Endothelial cell of umbilical vein (primary cell): ENCODE measurements around the gene SEPTIN11. TPM values are rescaled to one million over a fixed set of nuclear protein-coding genes. Genes with fewer than 3 reads are reported as not detected.

Experiments
- BruUV-seq: library from RNA; stranded (reverse); fragments of 400-500 nt; replicated peaks from 2 replicates; lab custom pipeline; 2021; lab: Mats Ljungman, UMichigan
- CTCF ChIA-PET: fragments of 300-600, 350-600 bp; sonication (Branson Sonifier 250); formaldehyde crosslinking; loops from one replicate; lab custom pipeline; 2021; ENCODE audit warnings: antibody characterized with exemption, inconsistent platforms; lab: Charles Lee
- POLR2A ChIA-PET: fragments of 300-600, 350-600 bp; sonication (Branson Sonifier 250); formaldehyde crosslinking; loops from one replicate; lab custom pipeline; 2021; ENCODE audit warnings: antibody characterized with exemption, inconsistent platforms; lab: Charles Lee
- DNase-seq: peaks from one replicate; pipeline ENCODE4 v3.0.0-alpha.2; 2011; ENCODE audit warnings: low read depth, low spot score
- FAIRE-seq: peaks from 2 replicates; lab custom pipeline; 2011; peaks lifted over from hg19 to GRCh38; lab: Jason Lieb, UNC
- H2AFZ ChIP-seq: 2 replicates; pipeline ENCODE4 v1.6.0; 2012; ENCODE audit warnings: low read depth, low read length, control low read depth, inconsistent platforms
- H3K27ac ChIP-seq: 2 replicates; pipeline ENCODE4 v1.5.1; 2011; ENCODE audit warnings: low read depth, mild to moderate bottlenecking, control low read depth, low read length, moderate library complexity; ENCODE audit not compliant: insufficient read depth
- H3K27me3 ChIP-seq, 2 experiments: 2 replicates each; pipeline versions ENCODE4 v1.6.0 to v1.6.1; 2011; ENCODE audit warnings: low read length in 2 of 2, mixed read lengths in 1 of 2; ENCODE audit not compliant: control insufficient read depth in 2 of 2, insufficient read depth in 2 of 2
- H3K36me3 ChIP-seq, 2 experiments: 2 replicates in 1 of 2; 3 replicates in 1 of 2; pipeline ENCODE4 v1.5.1; 2011; ENCODE audit warnings: low read length in 2 of 2, mild to moderate bottlenecking in 1 of 2, moderate library complexity in 1 of 2; ENCODE audit not compliant: control insufficient read depth in 2 of 2, insufficient read depth in 2 of 2; ENCODE audit errors: extremely low read depth in 1 of 2
- H3K4me1 ChIP-seq: 3 replicates; pipeline ENCODE4 v1.5.1; 2011; ENCODE audit warnings: mild to moderate bottlenecking, low read length; ENCODE audit not compliant: control insufficient read depth, insufficient read depth; ENCODE audit errors: extremely low read depth
- H3K4me2 ChIP-seq: 2 replicates; pipeline ENCODE4 v1.6.1; 2011; ENCODE audit warnings: low read length, control low read depth, mixed read lengths; ENCODE audit not compliant: insufficient read depth
- H3K4me3 ChIP-seq, 3 experiments: fragments of 200-600 bp in 1 of 3; sonication (generic), shearing (Covaris generic) in 1 of 3; replicated peaks in 1 of 3; 2 replicates each; pipeline ENCODE4 v1.5.1; 2011 to 2016; ENCODE audit warnings: control low read depth in 3 of 3, low read length in 3 of 3, mild to moderate bottlenecking in 2 of 3, inconsistent platforms in 1 of 3, low read depth in 1 of 3, moderate library complexity in 1 of 3; ENCODE audit not compliant: insufficient read depth in 1 of 3
- H3K79me2 ChIP-seq: 2 replicates; pipeline ENCODE4 v1.6.0; 2012; ENCODE audit warnings: low read length, inconsistent platforms; ENCODE audit not compliant: control insufficient read depth, insufficient read depth
- H3K9ac ChIP-seq: replicated peaks from 2 replicates; pipeline ENCODE3; 2011; ENCODE audit warnings: low read length, control low read depth; ENCODE audit not compliant: insufficient read depth; ENCODE audit errors: extremely low read depth
- H3K9me1 ChIP-seq: replicated peaks from 3 replicates; pipeline ENCODE4 v1.6.0; 2011; ENCODE audit warnings: mild to moderate bottlenecking, low read length; ENCODE audit not compliant: control insufficient read depth, insufficient read depth; ENCODE audit errors: extremely low read depth
- H3K9me3 ChIP-seq: replicated peaks from 2 replicates; pipeline ENCODE4 v1.5.1; 2012; ENCODE audit warnings: low read length, inconsistent platforms; ENCODE audit not compliant: control insufficient read depth, insufficient read depth
- H4K20me1 ChIP-seq: replicated peaks from 2 replicates; pipeline ENCODE3; 2011; ENCODE audit warnings: mild to moderate bottlenecking, low read length; ENCODE audit not compliant: control insufficient read depth, insufficient read depth; ENCODE audit errors: extremely low read depth
- EZH2 ChIP-seq: IDR thresholded peaks from 2 replicates; pipeline ENCODE4 v1.6.1; 2012; ENCODE audit warnings: borderline replicate concordance, low read depth, mild to moderate bottlenecking, moderate library complexity, low read length, inconsistent platforms; ENCODE audit not compliant: severe bottlenecking
- FOS ChIP-seq: IDR thresholded peaks from 2 replicates; pipeline ENCODE4 v1.6.1; 2011; ENCODE audit warnings: mild to moderate bottlenecking, low read length, moderate library complexity, borderline replicate concordance; ENCODE audit not compliant: insufficient read depth
- GATA2 ChIP-seq: IDR thresholded peaks from 2 replicates; pipeline ENCODE4 v1.7.0; 2011; ENCODE audit warnings: low read depth, mild to moderate bottlenecking, moderate library complexity, mixed read lengths, low read length; ENCODE audit not compliant: insufficient read length, insufficient read depth
- JUN ChIP-seq: IDR thresholded peaks from 2 replicates; pipeline ENCODE4 v1.6.1; 2011; ENCODE audit warnings: borderline replicate concordance, low read depth; ENCODE audit not compliant: insufficient read length, insufficient read depth
- MYC ChIP-seq: IDR thresholded peaks from one replicate; pipeline ENCODE4 v1.6.1; 2011; ENCODE audit warnings: mild to moderate bottlenecking, low read depth, low read length
- POLR2A ChIP-seq: IDR thresholded peaks from 2 replicates; pipeline ENCODE4 v1.6.1; 2012; ENCODE audit warnings: low read depth, mild to moderate bottlenecking, control low read depth, low read length
- POLR2AphosphoS5 ChIP-seq: IDR thresholded peaks from 2 replicates; pipeline ENCODE4 v1.6.1; 2012; ENCODE audit warnings: low read depth, mild to moderate bottlenecking, control low read depth, low read length, moderate library complexity; ENCODE audit not compliant: insufficient read depth
- dilution Hi-C: fragments of 300-500 bp; cut with MboI; formaldehyde crosslinking; loops from one replicate; pipeline ENCODE4 v1.15.0; 2019; ENCODE audit warnings: low sequenced_read_pairs; ENCODE audit not compliant: extremely low pct_ligation_motif_present
- intact Hi-C: fragments of 100-400 bp; cut with micrococcal nuclease; formaldehyde crosslinking; loops from one replicate; pipeline ENCODE4 v1.10.0; 2022
- polyA plus RNA-seq, 4 experiments: library from polyadenylated mRNA; depleted of rRNA in 3 of 4; stranded (reverse) in 3 of 4; unstranded in 1 of 4; fragments of >200 nt; gene quantifications; 2 replicates each; pipeline versions ENCODE4 v1.2.1 to v1.2.3, GENCODE V29; 2011 to 2012; ENCODE audit warnings: missing spikeins in 1 of 4
- total RNA-seq: library from RNA; stranded (reverse); gene quantifications from 2 replicates; pipeline ENCODE4 v1.2.3, GENCODE V29; 2021
- TF ChIP-seq, protein P1 (sequence below): IDR thresholded peaks from 2 replicates; pipeline ENCODE4 v1.6.1; 2011; ENCODE audit not compliant: insufficient read depth, insufficient read length
- TF ChIP-seq, protein P2 (sequence below), 2 donors: IDR thresholded peaks; 1 replicate in 1 of 2; 2 replicates in 1 of 2; pipeline ENCODE4 v1.5.1; 2011; ENCODE audit warnings: low read length in 2 of 2, mild to moderate bottlenecking in 2 of 2, moderate library complexity in 2 of 2, control low read depth in 1 of 2, inconsistent platforms in 1 of 2, low read depth in 1 of 2; ENCODE audit not compliant: insufficient read depth in 1 of 2; ENCODE audit errors: extremely low read depth in 1 of 2

SEPTIN11 gene
- total and polyA plus RNA-seq, 2 donors (not counting 3 experiments of a cell fraction or from before 2014, with no cell fraction given) = 69.4 to 202 TPM

DNA sequence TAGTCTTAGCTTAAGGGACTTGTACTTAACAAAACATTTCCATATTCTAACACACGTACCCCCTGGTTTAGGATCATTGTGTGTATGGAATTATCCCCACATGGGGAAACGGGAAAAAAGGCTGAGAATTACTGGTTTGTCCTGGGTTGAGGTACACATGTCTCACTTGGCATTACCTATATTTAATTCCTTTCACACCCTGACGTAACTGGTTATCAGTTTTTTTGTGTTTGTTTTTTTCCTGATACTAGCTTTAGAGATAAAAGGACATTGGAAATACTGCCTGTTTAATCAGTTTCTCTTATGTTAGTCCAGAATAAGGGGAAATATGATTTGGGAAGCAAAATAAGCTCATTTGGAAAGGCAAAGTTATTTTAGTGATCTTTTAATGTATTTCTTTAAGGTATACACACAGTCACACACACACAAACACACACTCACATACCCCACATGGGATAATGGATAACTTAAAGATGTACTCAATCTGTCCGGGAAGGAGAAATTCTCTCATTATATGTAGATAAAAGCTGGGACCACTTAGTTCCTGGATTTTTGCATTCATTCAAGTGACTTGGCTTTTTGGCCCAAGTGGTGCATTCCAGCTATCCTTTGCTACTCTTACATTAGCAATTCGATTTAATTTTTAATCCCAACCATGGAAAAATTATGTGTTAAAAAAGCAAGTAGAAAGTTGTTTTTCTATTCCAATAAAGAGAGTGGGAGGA is 13.0 kb downstream of the SEPTIN11 start:
- no peak overlapping the region for H3K9ac ChIP-seq
- no peaks in the 10 kb centered on the region for H3K27me3 ChIP-seq
- TF ChIP-seq FOS (no peak), JUN (no peak), POLR2AphosphoS5 (no peak), MYC (no peak), EZH2 (no peak), POLR2A (no peak), GATA2 (no peak)
- TF ChIP-seq, protein P1, sequence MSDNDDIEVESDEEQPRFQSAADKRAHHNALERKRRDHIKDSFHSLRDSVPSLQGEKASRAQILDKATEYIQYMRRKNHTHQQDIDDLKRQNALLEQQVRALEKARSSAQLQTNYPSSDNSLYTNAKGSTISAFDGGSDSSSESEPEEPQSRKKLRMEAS = no peak
- TF ChIP-seq, protein P2, sequence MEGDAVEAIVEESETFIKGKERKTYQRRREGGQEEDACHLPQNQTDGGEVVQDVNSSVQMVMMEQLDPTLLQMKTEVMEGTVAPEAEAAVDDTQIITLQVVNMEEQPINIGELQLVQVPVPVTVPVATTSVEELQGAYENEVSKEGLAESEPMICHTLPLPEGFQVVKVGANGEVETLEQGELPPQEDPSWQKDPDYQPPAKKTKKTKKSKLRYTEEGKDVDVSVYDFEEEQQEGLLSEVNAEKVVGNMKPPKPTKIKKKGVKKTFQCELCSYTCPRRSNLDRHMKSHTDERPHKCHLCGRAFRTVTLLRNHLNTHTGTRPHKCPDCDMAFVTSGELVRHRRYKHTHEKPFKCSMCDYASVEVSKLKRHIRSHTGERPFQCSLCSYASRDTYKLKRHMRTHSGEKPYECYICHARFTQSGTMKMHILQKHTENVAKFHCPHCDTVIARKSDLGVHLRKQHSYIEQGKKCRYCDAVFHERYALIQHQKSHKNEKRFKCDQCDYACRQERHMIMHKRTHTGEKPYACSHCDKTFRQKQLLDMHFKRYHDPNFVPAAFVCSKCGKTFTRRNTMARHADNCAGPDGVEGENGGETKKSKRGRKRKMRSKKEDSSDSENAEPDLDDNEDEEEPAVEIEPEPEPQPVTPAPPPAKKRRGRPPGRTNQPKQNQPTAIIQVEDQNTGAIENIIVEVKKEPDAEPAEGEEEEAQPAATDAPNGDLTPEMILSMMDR (IDR thresholded peaks at IDR 0.05; ENCODE audit: extremely low read depth in 1 of 2, insufficient read depth in 1 of 2, low read depth in 1 of 2, low read length in 2 of 2) = no peak
- intact Hi-C loops = no loop called here
- DNase-seq = no peak
- H3K4me2 ChIP-seq = no peak overlapping the region
- H3K36me3 ChIP-seq = no peaks in the 10 kb centered on the region
- H3K9me3 ChIP-seq = no peaks in the 10 kb centered on the region
- BruUV-seq = no TSS peak
- H2AFZ ChIP-seq = no peak overlapping the region
- CTCF ChIA-PET = interaction anchor here (0.7 kb wide), 1 partner anchor 11 kb away, joined by 3 read pairs; no protein-coding TSS in a partner anchor
- H3K79me2 ChIP-seq = peaks cover 72% of the 10 kb centered on the region
- H3K4me1 ChIP-seq = no peaks in the 10 kb centered on the region
- POLR2A ChIA-PET = interaction anchor here (0.6 kb wide), 1 partner anchor 100 kb away, joined by 3 read pairs; no protein-coding TSS in a partner anchor
- peak; percentile 21 for FAIRE-seq
- H3K9me1 ChIP-seq = no peaks in the 10 kb centered on the region
- H3K4me3 ChIP-seq = no peak overlapping the region
- dilution Hi-C loops = no loop called here
- no peak overlapping the region for H3K27ac ChIP-seq
- peaks cover 7% of the 10 kb centered on the region for H4K20me1 ChIP-seq
